ENCODE results near the gene NBAS.

DNA sequence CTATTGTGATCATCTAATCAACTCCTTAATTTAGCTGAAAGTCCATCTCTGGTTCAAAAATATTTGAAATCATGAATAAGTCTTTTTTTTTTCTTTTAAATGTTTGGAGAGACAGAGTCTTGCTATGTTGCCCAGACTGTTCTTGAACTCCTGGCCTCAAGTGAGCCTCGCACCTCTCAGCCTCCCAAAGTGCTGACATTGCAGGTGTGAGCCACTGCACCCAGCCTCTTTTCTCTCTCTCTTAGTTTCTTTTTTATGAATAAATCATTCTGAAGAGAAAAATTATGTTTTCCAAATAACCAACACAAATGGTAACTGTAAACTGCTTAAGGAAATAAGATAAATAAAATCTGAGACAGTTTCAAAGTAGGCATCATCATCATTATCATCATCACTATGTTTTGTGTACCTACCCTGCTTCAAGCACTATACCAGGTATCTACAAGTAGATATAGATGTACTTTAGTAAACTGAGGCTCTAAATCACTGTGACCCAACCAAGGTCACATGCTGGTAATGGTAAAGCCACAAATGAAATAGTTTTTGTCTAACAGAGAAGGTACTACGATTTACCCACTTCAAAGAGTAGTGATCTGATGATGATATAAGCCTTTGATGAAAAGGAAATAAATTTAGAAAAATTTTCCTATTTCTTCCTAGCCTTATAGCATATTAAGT is 5.0 kb upstream of the NBAS start:
- no peak for TF ChIP-seq MYC (IDR thresholded peaks at IDR 0.05; ENCODE audit: borderline replicate concordance, low read length)
- TF ChIP-seq, protein P1, sequence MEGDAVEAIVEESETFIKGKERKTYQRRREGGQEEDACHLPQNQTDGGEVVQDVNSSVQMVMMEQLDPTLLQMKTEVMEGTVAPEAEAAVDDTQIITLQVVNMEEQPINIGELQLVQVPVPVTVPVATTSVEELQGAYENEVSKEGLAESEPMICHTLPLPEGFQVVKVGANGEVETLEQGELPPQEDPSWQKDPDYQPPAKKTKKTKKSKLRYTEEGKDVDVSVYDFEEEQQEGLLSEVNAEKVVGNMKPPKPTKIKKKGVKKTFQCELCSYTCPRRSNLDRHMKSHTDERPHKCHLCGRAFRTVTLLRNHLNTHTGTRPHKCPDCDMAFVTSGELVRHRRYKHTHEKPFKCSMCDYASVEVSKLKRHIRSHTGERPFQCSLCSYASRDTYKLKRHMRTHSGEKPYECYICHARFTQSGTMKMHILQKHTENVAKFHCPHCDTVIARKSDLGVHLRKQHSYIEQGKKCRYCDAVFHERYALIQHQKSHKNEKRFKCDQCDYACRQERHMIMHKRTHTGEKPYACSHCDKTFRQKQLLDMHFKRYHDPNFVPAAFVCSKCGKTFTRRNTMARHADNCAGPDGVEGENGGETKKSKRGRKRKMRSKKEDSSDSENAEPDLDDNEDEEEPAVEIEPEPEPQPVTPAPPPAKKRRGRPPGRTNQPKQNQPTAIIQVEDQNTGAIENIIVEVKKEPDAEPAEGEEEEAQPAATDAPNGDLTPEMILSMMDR (IDR thresholded peaks at IDR 0.05) = no peak

Measured in A549 (cell line).